Measurements from ENCODE around the gene SYCE3.

- TF ChIP-seq CTCF (IDR thresholded peaks at IDR 0.05) (no peak), ZFX (IDR thresholded peaks at IDR 0.05; ENCODE audit: borderline replicate concordance) (no peak)
These were observed 43.6 kb downstream of the SYCE3 start for GRCh38 chr22:50519151-50519550.
